CD4-positive, alpha-beta T cell (primary cell): Measurements from ENCODE around the gene RPS16. TPM values are rescaled to one million over a fixed set of nuclear protein-coding genes. Genes with fewer than 3 reads are reported as not detected.

Experiments
- ATAC-seq: fragments of 200-7000 bp; cut with Tn5 transposase; one replicate; pipeline ENCODE4 v1.10.0; 2022; ENCODE audit warnings: mild to moderate bottlenecking; ENCODE audit not compliant: poor library complexity
- CTCF ChIA-PET: fragments of 350-600 bp; sonication (Branson Sonifier 250); formaldehyde crosslinking; loops from one replicate; lab custom pipeline; 2021; ENCODE audit warnings: antibody characterized with exemption, inconsistent platforms; lab: Charles Lee
- POLR2A ChIA-PET: fragments of 350-600 bp; sonication (Branson Sonifier 250); formaldehyde crosslinking; loops from one replicate; lab custom pipeline; 2021; ENCODE audit warnings: antibody characterized with exemption, inconsistent platforms; lab: Charles Lee
- DNase-seq, 14 experiments: peaks; one replicate each; pipeline ENCODE4 v3.0.0-alpha.2; 2013 to 2020; ENCODE audit warnings: mixed read lengths in 2 of 14
- H3K27ac ChIP-seq, 2 donors: one replicate each; pipeline versions ENCODE4 v1.5.1 to v1.7.0; 2013; ENCODE audit warnings: low read length in 2 of 2, low read depth in 1 of 2, mild to moderate bottlenecking in 1 of 2
- H3K27me3 ChIP-seq, 2 experiments: 1 replicate in 1 of 2; 2 replicates in 1 of 2; pipeline versions ENCODE4 v1.6.1 to v1.7.0; 2013; ENCODE audit warnings: low read length in 2 of 2, control low read depth in 1 of 2, mild to moderate bottlenecking in 1 of 2, moderate library complexity in 1 of 2; ENCODE audit not compliant: insufficient read depth in 2 of 2, control insufficient read depth in 1 of 2
- H3K36me3 ChIP-seq: one replicate; pipeline ENCODE4 v1.6.1; 2013; ENCODE audit warnings: low read length, control low read depth; ENCODE audit not compliant: insufficient read depth
- H3K4me1 ChIP-seq: one replicate; pipeline ENCODE4 v1.6.1; 2013; ENCODE audit warnings: low read length, control low read depth; ENCODE audit not compliant: insufficient read depth
- H3K4me3 ChIP-seq: one replicate; pipeline ENCODE4 v1.5.1; 2013; ENCODE audit warnings: mild to moderate bottlenecking, low read length, moderate library complexity
- H3K9me3 ChIP-seq, 2 experiments: 1 replicate in 1 of 2; 2 replicates in 1 of 2; pipeline versions ENCODE4 v1.6.1 to v1.7.0; 2013; ENCODE audit warnings: low read length in 2 of 2, mild to moderate bottlenecking in 2 of 2, control low read depth in 1 of 2, moderate library complexity in 1 of 2; ENCODE audit not compliant: control insufficient read depth in 1 of 2, insufficient read depth in 1 of 2
- H3K27ac Mint-ChIP-seq: one replicate; pipeline ENCODE4 v1.8.0; 2020; ENCODE audit warnings: mixed read lengths
- H3K27me3 Mint-ChIP-seq: one replicate; pipeline ENCODE4 v1.8.0; 2021; ENCODE audit warnings: mixed read lengths
- H3K36me3 Mint-ChIP-seq: one replicate; pipeline ENCODE4 v1.8.0; 2021; ENCODE audit warnings: low read depth, mixed read lengths
- H3K4me1 Mint-ChIP-seq: one replicate; pipeline ENCODE4 v1.8.0; 2021; ENCODE audit warnings: low read depth, mixed read lengths
- H3K4me3 Mint-ChIP-seq: one replicate; pipeline ENCODE4 v1.8.0; 2020; ENCODE audit warnings: mild to moderate bottlenecking, mixed read lengths
- H3K9me3 Mint-ChIP-seq: one replicate; pipeline ENCODE4 v1.8.0; 2020; ENCODE audit warnings: mixed read lengths
- intact Hi-C, 2 experiments: fragments of 100-400 bp; cut with DNase I in 1 of 2; cut with micrococcal nuclease in 1 of 2; formaldehyde crosslinking; loops; one replicate each; pipeline versions ENCODE4 v1.15.1 to v1.9.0; 2023 to 2025; cut with DNase I, micrococcal nuclease
- total RNA-seq, 174 experiments: library from RNA in 2 of 174; stranded (reverse) in 2 of 174; gene quantifications; one replicate each; pipeline ENCODE4 v1.2.3 and lab custom pipeline; 2021 to 2026
- TF ChIP-seq, protein P1 (sequence below): fragments of 200-600 bp; IDR thresholded peaks from one replicate; pipeline ENCODE4 v1.8.0; 2022; ENCODE audit warnings: antibody characterized with exemption, mild to moderate bottlenecking

RPS16 gene
- total RNA-seq, 2 experiments from 2014 or later, result 4,625 to 4,839 TPM

DNA sequence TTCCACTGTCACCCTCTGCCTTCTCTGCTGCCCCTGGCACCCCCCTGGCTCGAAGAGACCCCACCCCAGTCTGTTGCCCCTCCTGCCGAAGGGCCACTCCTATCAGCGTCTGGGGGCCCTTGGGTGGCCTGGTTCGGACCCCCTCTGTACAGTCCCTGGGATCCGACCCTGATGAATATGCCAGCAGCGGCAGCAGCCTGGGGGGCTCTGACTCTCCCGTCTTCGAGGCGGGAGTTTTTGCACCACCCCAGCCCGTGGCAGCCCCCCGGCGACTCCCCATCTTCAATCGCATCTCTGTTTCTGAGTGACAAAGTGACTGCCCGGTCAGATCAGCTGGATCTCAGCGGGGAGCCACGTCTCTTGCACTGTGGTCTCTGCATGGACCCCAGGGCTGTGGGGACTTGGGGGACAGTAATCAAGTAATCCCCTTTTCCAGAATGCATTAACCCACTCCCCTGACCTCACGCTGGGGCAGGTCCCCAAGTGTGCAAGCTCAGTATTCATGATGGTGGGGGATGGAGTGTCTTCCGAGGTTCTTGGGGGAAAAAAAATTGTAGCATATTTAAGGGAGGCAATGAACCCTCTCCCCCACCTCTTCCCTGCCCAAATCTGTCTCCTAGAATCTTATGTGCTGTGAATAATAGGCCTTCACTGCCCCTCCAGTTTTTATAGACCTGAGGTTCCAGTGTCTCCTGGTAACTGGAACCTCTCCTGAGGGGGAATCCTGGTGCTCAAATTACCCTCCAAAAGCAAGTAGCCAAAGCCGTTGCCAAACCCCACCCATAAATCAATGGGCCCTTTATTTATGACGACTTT lies 27.1 kb downstream of the RPS16 start:
- TF ChIP-seq, protein P1, sequence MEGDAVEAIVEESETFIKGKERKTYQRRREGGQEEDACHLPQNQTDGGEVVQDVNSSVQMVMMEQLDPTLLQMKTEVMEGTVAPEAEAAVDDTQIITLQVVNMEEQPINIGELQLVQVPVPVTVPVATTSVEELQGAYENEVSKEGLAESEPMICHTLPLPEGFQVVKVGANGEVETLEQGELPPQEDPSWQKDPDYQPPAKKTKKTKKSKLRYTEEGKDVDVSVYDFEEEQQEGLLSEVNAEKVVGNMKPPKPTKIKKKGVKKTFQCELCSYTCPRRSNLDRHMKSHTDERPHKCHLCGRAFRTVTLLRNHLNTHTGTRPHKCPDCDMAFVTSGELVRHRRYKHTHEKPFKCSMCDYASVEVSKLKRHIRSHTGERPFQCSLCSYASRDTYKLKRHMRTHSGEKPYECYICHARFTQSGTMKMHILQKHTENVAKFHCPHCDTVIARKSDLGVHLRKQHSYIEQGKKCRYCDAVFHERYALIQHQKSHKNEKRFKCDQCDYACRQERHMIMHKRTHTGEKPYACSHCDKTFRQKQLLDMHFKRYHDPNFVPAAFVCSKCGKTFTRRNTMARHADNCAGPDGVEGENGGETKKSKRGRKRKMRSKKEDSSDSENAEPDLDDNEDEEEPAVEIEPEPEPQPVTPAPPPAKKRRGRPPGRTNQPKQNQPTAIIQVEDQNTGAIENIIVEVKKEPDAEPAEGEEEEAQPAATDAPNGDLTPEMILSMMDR, result no peak
- H3K4me1 ChIP-seq, result peaks cover 84% of the 10 kb centered on the region

DNA sequence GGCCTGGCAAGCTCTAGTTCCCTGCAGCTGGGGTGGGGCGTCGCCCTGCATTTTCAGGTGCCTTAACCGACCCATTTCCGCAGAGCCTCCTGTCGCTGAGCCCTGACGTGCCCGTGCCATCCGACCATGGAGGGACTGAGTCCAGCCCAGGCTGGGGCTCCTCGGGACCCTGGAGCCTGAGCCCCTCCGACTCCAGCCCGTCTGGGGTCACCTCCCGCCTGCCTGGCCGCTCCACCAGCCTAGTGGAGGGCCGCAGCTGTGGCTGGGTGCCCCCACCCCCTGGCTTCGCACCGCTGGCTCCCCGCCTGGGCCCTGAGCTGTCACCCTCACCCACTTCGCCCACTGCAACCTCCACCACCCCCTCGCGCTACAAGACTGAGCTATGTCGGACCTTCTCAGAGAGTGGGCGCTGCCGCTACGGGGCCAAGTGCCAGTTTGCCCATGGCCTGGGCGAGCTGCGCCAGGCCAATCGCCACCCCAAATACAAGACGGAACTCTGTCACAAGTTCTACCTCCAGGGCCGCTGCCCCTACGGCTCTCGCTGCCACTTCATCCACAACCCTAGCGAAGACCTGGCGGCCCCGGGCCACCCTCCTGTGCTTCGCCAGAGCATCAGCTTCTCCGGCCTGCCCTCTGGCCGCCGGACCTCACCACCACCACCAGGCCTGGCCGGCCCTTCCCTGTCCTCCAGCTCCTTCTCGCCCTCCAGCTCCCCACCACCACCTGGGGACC lies 27.9 kb downstream of the RPS16 start:
- CTCF ChIA-PET, result interaction anchor here (1.2 to 3.4 kb wide), 2 partner anchors 10 to 62 kb away, joined by 3 to 21 read pairs; no protein-coding TSS in a partner anchor
- Histone ChIP-seq H3K27me3 (no peaks in the 10 kb centered on the region), H3K4me3 (peak overlapping the region; percentile 100), H3K9me3 (no peaks in the 10 kb centered on the region), H3K4me1 (peaks cover 85% of the 10 kb centered on the region), H3K36me3 (peaks cover 29% of the 10 kb centered on the region), H3K27ac (peak overlapping the region; percentile 100)
- no peaks in the 10 kb centered on the region for H3K9me3 Mint-ChIP-seq
- intact Hi-C loops, result no loop called here
- TF ChIP-seq, protein P1, result no peak
- H3K4me1 Mint-ChIP-seq, result peaks cover 53% of the 10 kb centered on the region
- ATAC-seq (no peak), DNase-seq (peak; percentile 57 to 92 (median 72))
- POLR2A ChIA-PET, result interaction anchor here (0.7 to 9.4 kb wide), 11 partner anchors 8 to 558 kb away, joined by 3 to 144 read pairs (median 12); partner anchors contain the start of genes EID2B, GMFG, HNRNPL and MED29
- peaks cover 12% of the 10 kb centered on the region for H3K27me3 Mint-ChIP-seq
- peak overlapping the region; percentile 98 for H3K27ac Mint-ChIP-seq
- peak overlapping the region; percentile 99 for H3K4me3 Mint-ChIP-seq
- peaks cover 65% of the 10 kb centered on the region for H3K36me3 Mint-ChIP-seq

More for the DNA sequence above, 27.1 kb downstream of the RPS16 start:
- peak overlapping the region; percentile 99 for H3K4me3 Mint-ChIP-seq
- peaks cover 66% of the 10 kb centered on the region for H3K36me3 Mint-ChIP-seq
- H3K9me3 Mint-ChIP-seq, result no peaks in the 10 kb centered on the region
- Histone ChIP-seq H3K27me3 (no peaks in the 10 kb centered on the region), H3K9me3 (no peaks in the 10 kb centered on the region), H3K27ac (peak overlapping the region; percentile 100), H3K36me3 (peaks cover 29% of the 10 kb centered on the region), H3K4me3 (peak overlapping the region; percentile 100)
- intact Hi-C loops, result no loop called here
- DNase-seq, result peak in 8 of 14 experiments; percentile 34 to 71 (median 46)
- ChIA-PET POLR2A (interaction anchor here (0.9 to 9.4 kb wide), 9 partner anchors 9 to 559 kb away, joined by 3 to 144 read pairs (median 14); partner anchors contain the start of genes EID2B, GMFG, HNRNPL and MED29), CTCF (interaction anchor here (3.4 kb wide), 1 partner anchor 11 kb away, joined by 21 read pairs; no protein-coding TSS in a partner anchor)
- peaks cover 12% of the 10 kb centered on the region for H3K27me3 Mint-ChIP-seq
- H3K27ac Mint-ChIP-seq, result peak overlapping the region; percentile 98
- ATAC-seq, result no peak
- H3K4me1 Mint-ChIP-seq, result peaks cover 53% of the 10 kb centered on the region

DNA sequence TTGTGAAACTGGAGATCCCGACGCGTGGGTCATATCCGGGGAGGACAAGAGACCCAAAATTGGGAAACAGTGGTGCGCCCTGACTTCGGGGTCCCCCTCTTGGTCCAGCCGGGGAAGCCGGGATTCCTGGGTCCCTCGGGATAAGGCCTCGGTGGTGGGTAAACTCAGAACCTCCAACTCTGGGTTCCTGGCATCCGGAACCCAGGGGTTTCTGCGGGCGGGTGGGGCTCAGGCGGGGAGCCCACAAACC lies 28.4 kb downstream of the RPS16 start:
- H3K27ac Mint-ChIP-seq, result peak overlapping the region; percentile 98
- intact Hi-C loops, result no loop called here
- peaks cover 11% of the 10 kb centered on the region for H3K27me3 Mint-ChIP-seq
- H3K27ac ChIP-seq, result peak overlapping the region; percentile 100
- no peaks in the 10 kb centered on the region for H3K27me3 ChIP-seq
- peaks cover 85% of the 10 kb centered on the region for H3K4me1 ChIP-seq
- H3K9me3 ChIP-seq, result no peaks in the 10 kb centered on the region
- TF ChIP-seq, protein P1, result no peak
- ATAC-seq (no peak), DNase-seq (no peak)
- POLR2A ChIA-PET, result interaction anchor here (0.7 to 9.4 kb wide), 11 partner anchors 8 to 558 kb away, joined by 3 to 144 read pairs (median 12); partner anchors contain the start of genes EID2B, GMFG, HNRNPL and MED29
- peaks cover 65% of the 10 kb centered on the region for H3K36me3 Mint-ChIP-seq
- H3K36me3 ChIP-seq, result peaks cover 29% of the 10 kb centered on the region
- no peaks in the 10 kb centered on the region for H3K9me3 Mint-ChIP-seq
- H3K4me1 Mint-ChIP-seq, result peaks cover 56% of the 10 kb centered on the region
- H3K4me3 Mint-ChIP-seq, result peak overlapping the region; percentile 99
- peak overlapping the region; percentile 100 for H3K4me3 ChIP-seq
- CTCF ChIA-PET, result interaction anchor here (1.2 to 3.4 kb wide), 2 partner anchors 10 to 62 kb away, joined by 3 to 21 read pairs; no protein-coding TSS in a partner anchor
